HepG2 (cell line): ENCODE measurements around the gene FAT4. TPM values are rescaled to one million over a fixed set of nuclear protein-coding genes. Genes with fewer than 3 reads are reported as not detected.
A peak's percentile ranks its signal among the peaks of the same experiment; 100 is the strongest.

ENCODE experiments used
- BCL3 ChIP-seq: sonication (generic); formaldehyde crosslinking; IDR thresholded peaks from 2 replicates; pipeline ENCODE4 v1.5.1; 2020; ENCODE audit warnings: mild to moderate bottlenecking, missing genetic modification reagents, moderate library complexity
- CERS6 ChIP-seq: sonication (generic); formaldehyde crosslinking; IDR thresholded peaks from 2 replicates; pipeline ENCODE4 v1.5.0; 2020; ENCODE audit warnings: missing genetic modification reagents
- GATAD1 ChIP-seq: IDR thresholded peaks from 2 replicates; pipeline ENCODE4 v1.6.1; 2016; ENCODE audit warnings: missing genetic modification reagents, missing compliant biosample characterization
- GMEB2 ChIP-seq: IDR thresholded peaks from 2 replicates; pipeline ENCODE4 v1.6.1; 2016; ENCODE audit warnings: missing biosample characterization, missing genetic modification reagents, low read depth
- HNF1B ChIP-seq: sonication (generic); formaldehyde crosslinking; IDR thresholded peaks from 2 replicates; pipeline ENCODE4 v1.5.1; 2020; ENCODE audit warnings: mild to moderate bottlenecking, moderate library complexity, missing genetic modification reagents
- IRF2 ChIP-seq: IDR thresholded peaks from 2 replicates; pipeline ENCODE4 v1.6.1; 2018; ENCODE audit warnings: missing genetic modification reagents, missing compliant biosample characterization
- MIXL1 ChIP-seq: IDR thresholded peaks from 2 replicates; pipeline ENCODE4 v1.6.1; 2016
- PTBP1 ChIP-seq: fragments of 200-400 bp; formaldehyde crosslinking; IDR thresholded peaks from 2 replicates; pipeline ENCODE4 v1.6.1; 2018; ENCODE audit warnings: low read length, low read depth; ENCODE audit not compliant: poor library complexity, severe bottlenecking
- RAD21 ChIP-seq: fragments of 450-650 bp; formaldehyde crosslinking; IDR thresholded peaks from 2 replicates; pipeline ENCODE4 v1.5.0; 2020; ENCODE audit warnings: mild to moderate bottlenecking
- SMC3 ChIP-seq: IDR thresholded peaks from 2 replicates; pipeline ENCODE4 v1.6.1; 2011; ENCODE audit warnings: low read length, improper control_type of control experiment
- STAG1 ChIP-seq: sonication (generic); formaldehyde crosslinking; IDR thresholded peaks from 2 replicates; pipeline ENCODE4 v1.4.0; 2020; ENCODE audit warnings: missing genetic modification reagents
- TFDP2 ChIP-seq: sonication (generic); formaldehyde crosslinking; IDR thresholded peaks from 2 replicates; pipeline ENCODE4 v1.4.0; 2020; ENCODE audit warnings: missing genetic modification reagents
- ZBTB42 ChIP-seq: sonication (generic); formaldehyde crosslinking; IDR thresholded peaks from 2 replicates; pipeline ENCODE4 v1.5.0; 2020; ENCODE audit warnings: mild to moderate bottlenecking, missing genetic modification reagents
- ZNF331 ChIP-seq: sonication (generic); formaldehyde crosslinking; IDR thresholded peaks from 2 replicates; pipeline ENCODE4 v1.4.0; 2020; ENCODE audit warnings: missing genetic modification reagents
- ZNF33A ChIP-seq: sonication (generic); formaldehyde crosslinking; IDR thresholded peaks from 2 replicates; pipeline ENCODE4 v1.5.1; 2020; ENCODE audit warnings: missing genetic modification reagents, mild to moderate bottlenecking, moderate library complexity, borderline replicate concordance
- ZNF549 ChIP-seq: sonication (generic); formaldehyde crosslinking; IDR thresholded peaks from 2 replicates; pipeline ENCODE4 v1.5.0; 2020; ENCODE audit warnings: missing genetic modification reagents
- ZNF570 ChIP-seq: sonication (generic); formaldehyde crosslinking; IDR thresholded peaks from 2 replicates; pipeline ENCODE4 v1.4.0; 2020; ENCODE audit warnings: mild to moderate bottlenecking, missing genetic modification reagents, borderline replicate concordance
- polyA plus RNA-seq, 8 experiments: library from polyadenylated mRNA; depleted of rRNA in 3 of 8; stranded (reverse) in 7 of 8; unstranded in 1 of 8; fragments of >200 nt; fragmentation: Illumina TruSeq in 4 of 8; extraction: Trizol in 4 of 8; gene quantifications; 2 replicates each; pipeline versions ENCODE4 v1.2.1 to v1.2.3, GENCODE V29; 2011 to 2016; ENCODE audit warnings: low read depth in 4 of 8, missing spikeins in 1 of 8, mixed read lengths in 1 of 8; ENCODE audit not compliant: insufficient read depth in 1 of 8
- total RNA-seq, 5 experiments: library from RNA; depleted of rRNA; stranded (reverse); fragments of >200 nt; fragmentation: Illumina TruSeq; extraction: Trizol; gene quantifications; 2 replicates each; pipeline ENCODE4 v1.2.3, GENCODE V29; 2016; ENCODE audit warnings: low read depth in 1 of 5

FAT4 gene
- total and polyA plus RNA-seq, 2 of the 13 experiments (the other 11 are each of a cell fraction or from before 2014, with no cell fraction given), result 0.27 to 1.2 TPM

GRCh38 chr4:125313497-125313896, 1.3 kb upstream of the FAT4 start (continued):
- no peak for TF ChIP-seq GMEB2
- no peak for TF ChIP-seq HNF1B (CRISPR knock-in tag)
- TF ChIP-seq RAD21 (CRISPR knock-in tag), result peak; percentile 81
- TF ChIP-seq GATAD1 (CRISPR knock-in tag), result 0 out of 2 replicates have a peak, but pooled peaks have one; percentile 13
- no peak for TF ChIP-seq PTBP1
- TF ChIP-seq ZNF33A (CRISPR knock-in tag), result peak; percentile 56; the same call in 1 of the 2 replicates
- TF ChIP-seq ZNF331 (CRISPR knock-in tag), result 0 out of 2 replicates have a peak, but pooled peaks have one; percentile 31
- TF ChIP-seq ZNF570 (CRISPR knock-in tag), result no peak
- TF ChIP-seq BCL3 (CRISPR knock-in tag), result no peak
- no peak for TF ChIP-seq TFDP2 (CRISPR knock-in tag)
- TF ChIP-seq ZBTB42 (CRISPR knock-in tag), result no peak
- no peak for TF ChIP-seq CERS6 (CRISPR knock-in tag)
- TF ChIP-seq ZNF549 (CRISPR knock-in tag), result no peak
- TF ChIP-seq IRF2, result no peak
- peak; percentile 55; the same call in 1 of the 2 replicates for TF ChIP-seq MIXL1
- peak; percentile 93 for TF ChIP-seq SMC3
- TF ChIP-seq STAG1 (CRISPR knock-in tag), result peak; percentile 93
- TF ChIP-seq, all 625 proteins: peak for 26
